CD4-positive, alpha-beta T cell treated with Interleukin-21 for 1 hour (primary cell): ENCODE measurements around the gene CHST4.
"Not testable (repeated sequence)": the region's sequence is repeated elsewhere in the genome, so short reads cannot be mapped to it uniquely, and the experiment has no call there.

ENCODE experiments used
- DNase-seq: peaks from one replicate; pipeline ENCODE4 v3.0.0-alpha.2; 2020

CHST4 gene

GRCh38 chr16:71524566-71525553, 1.4 kb upstream of the CHST4 start:
- DNase-seq = no peak

GRCh38 chr16:71528257-71528656, 2.0 kb downstream of the CHST4 start:
- DNase-seq = no peak

- no peak for DNase-seq
These were observed 2.6 kb downstream of the CHST4 start for GRCh38 chr16:71528863-71529262.

- no peak for DNase-seq
These were observed 6.1 kb downstream of the CHST4 start for GRCh38 chr16:71532366-71532765.

GRCh38 chr16:71536752-71537499, 10.7 kb downstream of the CHST4 start:
- DNase-seq = no peak

- DNase-seq = peak; percentile 29
These were observed 11.4 kb downstream of the CHST4 start for GRCh38 chr16:71537643-71538042.

- peak; percentile 58 for DNase-seq
These were observed 16.2 kb downstream of the CHST4 start for GRCh38 chr16:71542377-71542776.

GRCh38 chr16:71547168-71547567, 20.9 kb downstream of the CHST4 start:
- DNase-seq = no peak

- DNase-seq = no peak
These were observed 26.7 kb downstream of the CHST4 start for GRCh38 chr16:71552698-71553503.

GRCh38 chr16:71555230-71555891, 29.1 kb downstream of the CHST4 start:
- DNase-seq = no peak

GRCh38 chr16:71557299-71557698, 31.1 kb downstream of the CHST4 start:
- no peak for DNase-seq

- no peak for DNase-seq
These were observed 31.8 kb downstream of the CHST4 start for GRCh38 chr16:71557954-71558582.

GRCh38 chr16:71559855-71560254, 33.6 kb downstream of the CHST4 start:
- DNase-seq = no peak

GRCh38 chr16:71561886-71562285, 35.7 kb downstream of the CHST4 start:
- not testable (repeated sequence) for DNase-seq

- no peak for DNase-seq
These were observed 36.3 kb downstream of the CHST4 start for GRCh38 chr16:71562552-71562951.

- peak; percentile 2 for DNase-seq
These were observed 38.2 kb downstream of the CHST4 start for GRCh38 chr16:71564335-71564967.

GRCh38 chr16:71565812-71566700, 39.8 kb downstream of the CHST4 start:
- DNase-seq = no peak

GRCh38 chr16:71567931-71568330, 41.7 kb downstream of the CHST4 start:
- no peak for DNase-seq

- no peak for DNase-seq
These were observed 42.3 kb downstream of the CHST4 start for GRCh38 chr16:71568551-71568950.

GRCh38 chr16:71569621-71570020, 43.4 kb downstream of the CHST4 start:
- DNase-seq = no peak
